HG03354 (cell line): ENCODE results near the gene ANAPC7.
A peak's percentile ranks its signal among the peaks of the same experiment; 100 is the strongest.
"Not testable (repeated sequence)": the region's sequence is repeated elsewhere in the genome, so short reads cannot be mapped to it uniquely, and the experiment has no call there.

Experiments used
- ATAC-seq: cut with Tn5 transposase; IDR thresholded peaks from one replicate; pipeline ENCODE4 v1.9.1; 2021; ENCODE audit warnings: mild to moderate bottlenecking; ENCODE audit not compliant: unreplicated experiment, poor library complexity, severe bottlenecking

ANAPC7 gene, protein sequence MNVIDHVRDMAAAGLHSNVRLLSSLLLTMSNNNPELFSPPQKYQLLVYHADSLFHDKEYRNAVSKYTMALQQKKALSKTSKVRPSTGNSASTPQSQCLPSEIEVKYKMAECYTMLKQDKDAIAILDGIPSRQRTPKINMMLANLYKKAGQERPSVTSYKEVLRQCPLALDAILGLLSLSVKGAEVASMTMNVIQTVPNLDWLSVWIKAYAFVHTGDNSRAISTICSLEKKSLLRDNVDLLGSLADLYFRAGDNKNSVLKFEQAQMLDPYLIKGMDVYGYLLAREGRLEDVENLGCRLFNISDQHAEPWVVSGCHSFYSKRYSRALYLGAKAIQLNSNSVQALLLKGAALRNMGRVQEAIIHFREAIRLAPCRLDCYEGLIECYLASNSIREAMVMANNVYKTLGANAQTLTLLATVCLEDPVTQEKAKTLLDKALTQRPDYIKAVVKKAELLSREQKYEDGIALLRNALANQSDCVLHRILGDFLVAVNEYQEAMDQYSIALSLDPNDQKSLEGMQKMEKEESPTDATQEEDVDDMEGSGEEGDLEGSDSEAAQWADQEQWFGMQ

GRCh38 chr12:110403146-110403975 lies at the start of gene ANAPC7:
Gene ANAPC7, minus strand, starts transcription at chr12:110403708. Its CDS starts 81 bp downstream, at chr12:110403627.
- peak; percentile 83 for ATAC-seq

DNA sequence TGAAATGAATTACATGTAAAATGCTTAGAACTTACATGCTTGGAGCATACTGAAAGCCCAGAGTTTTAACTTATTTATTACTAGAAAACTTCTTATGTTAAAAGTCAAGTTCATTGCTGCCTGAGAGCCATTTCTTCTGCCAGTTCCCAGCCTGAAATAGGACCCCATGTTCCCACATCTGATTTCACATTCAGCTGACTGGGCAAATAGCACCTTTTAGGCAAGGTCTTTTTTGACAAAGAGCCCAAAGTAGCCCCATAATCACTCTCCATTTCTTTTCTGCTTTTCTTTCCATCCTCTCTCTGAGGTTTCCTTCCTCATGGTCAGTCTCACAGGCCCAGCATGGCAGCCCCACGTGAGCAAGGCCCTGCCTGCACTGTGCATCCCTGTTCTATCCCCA lies 47.8 kb upstream of the ANAPC7 start:
- no peak for ATAC-seq

DNA sequence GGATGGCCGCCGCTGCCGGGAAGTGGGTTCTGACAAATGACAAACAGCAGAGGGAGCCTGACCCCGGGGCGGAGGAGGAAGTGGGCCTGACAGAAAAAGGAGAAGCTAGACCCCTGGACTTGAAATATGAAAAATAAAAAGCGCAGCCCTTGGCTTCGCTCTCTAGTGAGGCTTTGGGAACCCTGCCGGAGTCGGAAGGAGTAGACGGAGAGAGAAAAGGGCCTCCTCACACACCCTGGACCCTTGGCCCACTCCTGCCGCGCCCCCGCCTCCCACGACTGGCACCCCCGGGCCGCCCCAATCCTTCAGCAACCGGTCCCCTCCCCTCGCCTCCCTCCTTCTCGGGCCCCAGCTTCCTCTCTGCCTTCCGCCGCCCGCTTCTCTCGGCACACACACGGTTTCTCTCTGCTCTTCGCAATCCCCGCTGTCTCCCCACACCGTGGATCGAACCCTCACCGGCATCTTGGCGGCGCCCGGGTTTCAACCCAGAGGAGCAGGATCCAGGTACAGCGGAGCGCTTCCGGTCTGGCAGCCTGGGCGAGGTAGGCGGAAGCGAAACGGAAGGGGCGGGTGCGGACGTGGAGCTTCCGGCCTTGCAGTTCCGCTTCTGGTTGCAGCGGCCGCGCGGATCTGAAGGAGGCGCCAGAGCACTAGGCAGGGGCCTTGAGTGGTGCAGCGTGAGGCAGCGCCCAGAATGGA lies 46.4 kb upstream of the ANAPC7 start, which contains the start of gene ARPC3:
Gene ARPC3, minus strand, starts transcription at position 539 of the 699 bp plus-strand sequence. Its CDS starts 77 bp downstream, at position 462.
- ATAC-seq: peak; percentile 93

DNA sequence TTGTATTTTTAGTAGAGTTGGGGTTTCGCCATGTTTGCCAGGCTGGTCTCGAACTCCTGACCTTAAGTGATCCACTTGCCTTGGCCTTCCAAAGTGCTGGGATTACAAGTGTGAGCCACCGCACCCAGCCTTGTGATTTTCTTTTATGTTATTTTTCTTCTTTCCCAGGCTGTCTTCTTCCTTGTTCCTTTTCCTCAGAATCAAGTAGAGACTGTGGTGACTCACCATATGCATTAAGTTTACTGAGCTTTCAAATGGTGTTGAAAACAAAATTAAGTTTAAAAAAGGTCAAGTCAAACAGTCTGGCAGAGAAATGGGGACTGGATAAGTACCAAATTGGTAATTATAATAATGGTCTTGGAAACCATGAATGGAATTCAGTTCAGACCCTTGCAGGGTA lies 40.9 kb upstream of the ANAPC7 start:
- ATAC-seq: no peak

DNA sequence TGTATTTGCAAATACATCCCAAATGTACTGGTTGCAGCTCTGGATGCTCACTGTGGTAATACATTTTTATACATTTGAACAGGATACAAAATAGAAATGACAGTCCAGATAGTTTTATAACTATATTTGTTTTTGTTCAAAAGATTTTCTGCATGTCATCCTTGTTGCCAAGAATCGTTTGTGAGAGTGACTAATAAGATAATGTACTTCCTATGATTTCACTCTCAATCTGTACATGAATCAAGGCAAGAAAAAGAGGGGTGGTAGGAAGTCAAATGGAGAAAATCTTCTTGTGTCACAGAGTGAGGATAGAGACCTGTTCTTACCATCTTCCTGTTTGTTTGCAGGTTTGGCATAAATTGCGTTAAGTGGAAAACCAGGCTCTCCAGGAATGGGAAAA lies 32.7 kb upstream of the ANAPC7 start:
- ATAC-seq: no peak

DNA sequence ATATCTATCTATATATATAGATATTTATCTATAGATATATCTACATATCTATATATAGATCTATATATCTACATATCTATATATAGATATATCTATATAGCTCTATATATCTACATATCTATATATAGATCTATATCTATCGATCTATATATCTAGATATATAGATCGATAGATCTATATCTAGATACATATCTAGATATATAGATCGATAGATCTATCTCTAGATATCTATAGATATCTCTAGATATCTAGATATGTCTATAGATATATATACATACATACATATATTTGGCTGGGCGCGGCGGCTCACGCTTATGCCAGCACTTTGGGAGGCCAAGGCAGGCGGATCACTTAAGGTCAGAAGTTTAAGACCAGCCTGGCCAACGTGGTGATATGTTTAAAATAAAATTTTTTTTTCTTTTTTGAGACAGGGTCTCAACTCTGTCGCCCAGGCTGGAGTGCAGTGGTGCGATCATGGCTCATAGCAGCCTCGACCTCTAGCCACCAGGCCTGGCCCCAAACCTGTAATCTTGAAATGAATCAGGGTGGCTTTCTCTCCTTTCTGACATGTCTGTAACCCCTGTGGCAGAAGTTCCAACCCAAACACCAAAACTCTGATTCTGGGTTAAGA lies 28.6 kb upstream of the ANAPC7 start:
- no peak for ATAC-seq

DNA sequence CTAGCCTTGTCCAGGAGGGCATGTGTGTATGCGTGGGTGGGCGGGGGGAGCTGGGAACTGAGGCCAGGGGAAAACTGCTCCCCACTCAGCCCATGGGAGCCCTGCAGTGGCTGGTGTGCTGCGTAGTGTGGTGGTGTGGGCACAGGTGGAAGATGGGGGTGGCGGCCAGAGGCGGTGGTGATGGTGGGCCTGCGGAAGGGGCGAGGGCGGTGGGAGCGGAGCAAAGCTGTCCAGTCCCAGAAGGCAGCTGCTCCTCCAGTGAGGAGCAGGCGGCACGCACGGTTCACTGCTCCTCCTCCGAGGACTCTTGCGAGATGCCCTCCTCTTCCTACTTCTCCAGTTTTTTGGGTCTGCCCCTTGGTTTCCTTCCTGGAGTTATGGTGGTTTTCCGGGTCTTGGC lies 26.2 kb upstream of the ANAPC7 start:
- ATAC-seq: not testable (repeated sequence)

- ATAC-seq: no peak
These were observed 22.9 kb upstream of the ANAPC7 start for GRCh38 chr12:110426406-110426805.

- ATAC-seq: no peak
These were observed 20.7 kb upstream of the ANAPC7 start for GRCh38 chr12:110424237-110424636.

DNA sequence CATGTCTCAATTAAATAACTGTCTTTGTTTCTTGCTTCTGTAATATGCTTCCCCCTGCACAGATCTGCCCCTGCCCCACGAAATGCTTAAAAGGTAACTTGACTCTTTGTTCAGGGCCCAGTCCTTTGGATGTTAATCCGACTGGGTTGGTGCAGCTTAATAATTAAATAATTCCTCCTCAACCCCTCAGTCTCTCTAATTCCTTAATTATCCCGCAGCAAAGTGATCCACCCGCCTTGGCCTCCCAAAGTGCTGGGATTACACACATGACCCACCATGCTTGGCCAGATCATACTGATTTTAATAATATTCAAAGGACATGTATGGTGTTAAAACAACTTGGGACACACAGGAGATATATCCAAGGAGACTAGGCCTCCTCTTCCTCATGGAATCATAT lies 18.2 kb upstream of the ANAPC7 start:
- ATAC-seq: no peak

- ATAC-seq: no peak
These were observed 17.7 kb upstream of the ANAPC7 start for GRCh38 chr12:110421159-110421661.

DNA sequence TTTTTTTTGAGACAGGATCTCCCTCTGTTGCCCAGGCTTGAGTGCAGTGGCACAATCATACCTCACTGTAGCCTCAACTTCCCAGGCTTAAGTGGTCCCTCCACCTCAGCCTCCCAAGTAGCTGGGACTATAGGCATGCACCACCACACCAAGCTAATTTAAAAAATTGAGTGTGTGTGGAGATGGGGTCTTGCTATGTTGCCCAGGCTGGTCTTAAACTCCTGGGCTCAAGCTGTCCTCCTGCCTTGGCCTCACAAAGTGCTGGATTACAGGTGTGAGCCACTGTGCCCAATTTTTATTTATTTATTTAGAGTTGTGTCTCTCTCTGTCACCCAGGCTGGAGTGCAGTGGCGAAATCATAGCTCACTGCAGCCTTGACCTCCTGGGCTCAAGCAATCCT lies 17.1 kb upstream of the ANAPC7 start:
- ATAC-seq: not testable (repeated sequence)

GRCh38 chr12:110417113-110417512 lies 13.6 kb upstream of the ANAPC7 start:
- ATAC-seq: not testable (repeated sequence)

DNA sequence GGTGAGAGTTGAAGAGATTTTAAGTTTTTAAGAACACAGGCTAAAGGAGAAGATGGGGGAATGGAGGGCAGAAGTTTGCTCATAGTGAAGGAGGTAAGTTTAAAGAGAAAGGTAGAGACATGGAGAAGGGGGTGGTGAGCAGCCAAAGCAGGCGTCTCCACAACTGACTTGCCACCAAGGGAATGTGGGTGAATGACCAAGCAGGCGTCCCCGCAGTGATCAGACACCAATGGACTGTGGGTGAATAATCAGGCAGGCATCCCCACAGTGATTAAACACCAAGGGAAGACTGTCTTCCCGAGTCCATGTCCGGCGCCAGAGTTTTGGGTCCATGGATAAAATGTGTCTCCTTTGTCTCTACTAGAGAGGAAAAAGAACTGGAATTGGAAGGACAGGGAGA lies 6.6 kb upstream of the ANAPC7 start:
- not testable (repeated sequence) for ATAC-seq

- ATAC-seq: not testable (repeated sequence)
These were observed 1.7 kb upstream of the ANAPC7 start for GRCh38 chr12:110405126-110405662.

GRCh38 chr12:110403976-110404682 lies 621 bp upstream of the ANAPC7 start:
- peak; percentile 44 for ATAC-seq

- ATAC-seq: no peak
These were observed 20.8 kb downstream of the ANAPC7 start for GRCh38 chr12:110382683-110383082.

GRCh38 chr12:110379631-110380030 lies 23.9 kb downstream of the ANAPC7 start:
- ATAC-seq: no peak
